Left renal pelvis (tissue), 4 donors: ENCODE results near the gene CCDC3. TPM values are rescaled to one million over a fixed set of nuclear protein-coding genes. Genes with fewer than 3 reads are reported as not detected.

Experiments
- DNase-seq, 4 donors: peaks; one replicate each; pipeline ENCODE4 v3.0.0-alpha.2; 2013; ENCODE audit warnings: low read depth in 4 of 4, low spot score in 3 of 4
- polyA plus RNA-seq, 4 donors: library from polyadenylated mRNA; unstranded; fragments of 120-200 nt; gene quantifications; one replicate each; pipeline ENCODE4 v1.2.1, GENCODE V29; 2013; ENCODE audit not compliant: insufficient read length in 4 of 4

CCDC3 gene
- polyA plus RNA-seq, 4 donors, result 12.6 to 14.8 (median 13.6) TPM

DNA sequence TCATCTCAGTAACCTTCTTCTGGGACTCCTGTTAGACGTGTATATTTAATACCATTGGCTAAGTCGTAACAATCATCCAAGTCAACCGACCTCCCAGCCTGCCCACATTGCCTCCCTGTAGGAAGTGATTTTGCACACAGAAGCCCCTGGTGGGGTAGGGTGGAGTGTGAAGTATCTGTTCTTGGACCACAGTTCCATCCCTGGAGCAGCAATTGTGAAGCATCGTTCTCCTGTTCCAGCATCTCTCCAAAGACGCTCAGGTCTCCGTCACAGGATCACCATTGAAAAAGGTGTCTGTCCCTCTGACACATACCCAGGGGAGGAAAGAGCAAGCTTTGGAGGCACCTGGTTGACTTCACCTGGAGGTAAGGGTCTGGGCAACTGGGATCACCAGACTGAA lies 72.9 kb downstream of the CCDC3 start:
- no peak for DNase-seq

GRCh38 chr10:12927896-12928295 lies 73.6 kb downstream of the CCDC3 start:
- DNase-seq, result no peak

GRCh38 chr10:12925845-12926244 lies 75.7 kb downstream of the CCDC3 start:
- no peak for DNase-seq

GRCh38 chr10:12924911-12925310 lies 76.6 kb downstream of the CCDC3 start:
- DNase-seq, result no peak

- DNase-seq, result no peak
These were observed 79.2 kb downstream of the CCDC3 start for GRCh38 chr10:12922117-12922900.

DNA sequence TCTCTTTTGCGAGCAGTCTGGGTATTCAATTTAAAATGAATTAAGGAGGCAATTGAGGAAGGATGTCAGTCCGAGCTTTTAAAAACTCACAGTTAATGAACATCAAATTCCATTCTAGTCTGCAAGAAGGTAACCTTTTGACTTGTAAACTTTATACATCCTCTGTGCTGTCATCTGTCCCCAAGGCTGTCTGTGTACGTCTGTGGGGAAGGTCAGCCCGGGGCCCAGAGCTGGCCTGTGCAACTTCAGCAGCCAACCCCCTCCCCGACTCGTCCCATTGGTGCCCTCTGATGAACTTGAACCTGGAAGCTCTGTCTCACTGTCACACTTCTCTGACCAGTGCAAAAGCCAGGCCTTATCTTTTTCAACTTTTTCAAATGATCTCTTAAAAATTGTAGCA lies 80.3 kb downstream of the CCDC3 start:
- no peak for DNase-seq

GRCh38 chr10:12919574-12919973 lies 81.9 kb downstream of the CCDC3 start:
- DNase-seq, result no peak

- no peak for DNase-seq
These were observed 84.9 kb downstream of the CCDC3 start for GRCh38 chr10:12916587-12916986.

- DNase-seq, result no peak
These were observed 85.8 kb downstream of the CCDC3 start for GRCh38 chr10:12915637-12916168.

- DNase-seq, result no peak
These were observed 87.4 kb downstream of the CCDC3 start for GRCh38 chr10:12914111-12914510.

GRCh38 chr10:12911795-12912194 lies 89.7 kb downstream of the CCDC3 start:
- DNase-seq, result no peak

DNA sequence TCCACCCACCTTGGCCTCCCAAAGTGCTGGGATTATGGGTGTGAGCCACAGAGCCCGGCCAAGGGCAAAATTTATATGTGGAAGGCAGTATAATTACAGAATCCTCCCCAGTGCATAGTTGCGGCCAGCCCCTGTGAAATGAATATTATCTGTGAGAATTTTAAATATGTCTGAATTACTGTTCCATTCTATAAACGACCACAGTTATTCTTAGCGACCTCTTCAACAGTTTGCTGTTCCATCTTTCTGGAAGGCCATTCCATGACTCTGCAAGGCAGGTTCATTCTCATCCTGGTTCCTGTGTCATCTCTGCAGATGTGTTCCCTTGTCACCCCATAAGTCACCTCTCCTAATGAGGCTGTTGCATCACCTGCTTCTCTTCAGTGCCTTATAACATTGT lies 90.7 kb downstream of the CCDC3 start:
- no peak for DNase-seq

DNA sequence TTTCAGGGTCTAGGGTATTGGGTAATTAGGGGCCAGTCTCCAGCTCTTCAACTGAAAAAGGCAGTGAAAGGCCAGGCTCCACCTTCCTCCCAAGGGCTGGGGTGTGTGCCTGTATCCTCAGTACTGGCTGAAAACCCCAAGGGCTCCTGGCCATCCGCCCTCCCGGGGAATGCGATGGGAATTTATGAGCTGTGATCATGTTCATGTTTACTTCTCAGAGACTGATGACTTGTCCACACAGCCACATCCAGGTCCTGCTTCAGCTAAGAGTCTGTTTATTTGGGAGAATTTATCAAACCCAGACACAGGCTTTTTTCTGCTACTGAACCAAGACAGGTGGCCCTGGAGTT lies 91.7 kb downstream of the CCDC3 start:
- no peak for DNase-seq

DNA sequence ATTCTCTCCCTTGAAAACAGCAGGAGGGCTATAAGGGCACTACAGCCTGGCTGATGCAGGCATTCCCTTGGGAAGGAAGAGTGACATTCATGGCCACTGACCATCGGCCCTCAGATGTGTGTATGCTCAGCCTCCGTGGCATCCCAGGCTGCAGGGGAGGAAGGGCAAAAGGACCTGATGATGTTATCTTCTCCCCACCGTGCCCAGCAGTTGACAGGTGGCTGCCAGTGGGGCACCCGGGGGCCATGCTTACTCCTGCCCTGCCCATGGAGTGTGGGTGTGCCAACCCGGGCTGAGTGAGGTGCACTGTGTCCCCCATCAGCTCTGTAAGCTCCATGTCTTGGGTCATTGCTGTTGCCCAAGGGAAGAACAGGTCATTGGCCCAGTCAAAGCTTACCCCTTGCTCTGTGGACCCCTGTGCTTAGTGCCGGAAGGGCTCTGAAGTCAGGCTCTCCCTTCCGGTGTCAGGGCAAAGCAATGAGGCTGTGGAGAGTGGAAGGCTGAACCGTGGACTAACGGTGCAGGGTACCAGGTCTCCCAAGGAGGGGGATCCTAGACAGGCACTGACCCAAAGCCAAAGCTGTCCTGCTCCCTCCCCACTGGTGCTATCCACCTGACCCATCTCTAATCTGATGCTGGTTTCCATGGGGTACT lies 92.2 kb downstream of the CCDC3 start:
- DNase-seq, result no peak

DNA sequence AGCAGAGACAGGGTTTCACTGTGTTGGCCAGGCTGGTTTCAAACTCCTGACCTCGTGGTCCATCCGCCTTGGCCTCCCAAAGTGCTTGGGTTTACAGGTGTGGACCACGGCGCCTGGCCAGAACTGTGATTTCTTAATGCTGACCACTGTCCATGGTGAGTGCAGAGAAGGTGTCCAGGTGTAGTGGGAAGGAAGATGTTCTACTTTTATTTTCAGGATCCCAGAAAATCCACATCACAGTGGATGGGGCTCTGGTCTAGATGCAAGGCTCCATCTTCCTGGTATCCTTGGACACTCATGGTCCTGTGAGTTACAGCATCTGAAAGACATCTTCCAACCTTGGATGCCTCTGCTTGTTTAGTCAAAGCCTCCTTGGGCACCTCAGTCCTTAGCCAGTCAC lies 92.7 kb downstream of the CCDC3 start:
- DNase-seq, result no peak

- DNase-seq, result no peak
These were observed 93.9 kb downstream of the CCDC3 start for GRCh38 chr10:12907656-12908055.

- DNase-seq, result no peak
These were observed 95.4 kb downstream of the CCDC3 start for GRCh38 chr10:12906051-12906541.

DNA sequence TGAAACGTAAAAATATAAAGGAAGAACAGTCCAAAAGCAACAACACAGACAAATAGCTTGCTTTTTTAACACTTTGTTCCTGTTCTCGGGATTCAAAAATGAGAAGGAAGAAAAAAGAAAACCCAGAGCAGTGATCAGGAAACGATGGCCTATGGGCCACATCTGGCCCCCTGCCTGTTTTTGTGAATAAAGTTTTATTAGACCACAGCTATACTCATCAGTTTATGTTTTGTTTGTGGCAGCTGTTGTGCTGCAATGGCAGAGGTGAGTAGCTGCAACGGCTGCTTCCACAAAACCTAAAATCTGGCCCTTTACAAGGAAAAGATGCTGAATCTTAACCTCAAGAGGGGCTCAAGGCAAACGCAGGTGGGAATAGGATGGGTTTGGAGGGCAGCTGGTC lies 96.4 kb downstream of the CCDC3 start:
- DNase-seq, result no peak

GRCh38 chr10:12902851-12903358 lies 98.6 kb downstream of the CCDC3 start:
- no peak for DNase-seq

GRCh38 chr10:12902135-12902572 lies 99.4 kb downstream of the CCDC3 start:
- peak; percentile 51 to 61 (median 56) for DNase-seq

DNA sequence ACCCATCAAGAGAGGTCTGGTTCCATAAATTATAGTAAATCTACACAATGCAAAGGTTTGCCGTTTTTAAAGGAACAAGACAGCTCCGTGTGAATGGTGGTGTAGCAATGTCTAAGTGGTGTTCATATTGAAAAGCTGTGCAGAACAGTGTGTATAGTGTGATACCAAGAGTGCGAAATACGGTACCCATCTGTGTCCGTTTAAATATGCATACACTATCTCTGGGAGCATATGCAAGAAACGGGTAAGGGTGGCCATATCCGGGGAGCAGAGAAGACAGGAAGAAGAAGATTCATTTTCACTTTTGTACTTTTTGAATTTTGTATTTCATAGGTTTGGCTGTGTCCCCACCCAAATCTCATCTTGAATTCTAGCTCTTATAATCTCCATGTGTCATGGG lies 102.0 kb downstream of the CCDC3 start:
- no peak for DNase-seq

DNA sequence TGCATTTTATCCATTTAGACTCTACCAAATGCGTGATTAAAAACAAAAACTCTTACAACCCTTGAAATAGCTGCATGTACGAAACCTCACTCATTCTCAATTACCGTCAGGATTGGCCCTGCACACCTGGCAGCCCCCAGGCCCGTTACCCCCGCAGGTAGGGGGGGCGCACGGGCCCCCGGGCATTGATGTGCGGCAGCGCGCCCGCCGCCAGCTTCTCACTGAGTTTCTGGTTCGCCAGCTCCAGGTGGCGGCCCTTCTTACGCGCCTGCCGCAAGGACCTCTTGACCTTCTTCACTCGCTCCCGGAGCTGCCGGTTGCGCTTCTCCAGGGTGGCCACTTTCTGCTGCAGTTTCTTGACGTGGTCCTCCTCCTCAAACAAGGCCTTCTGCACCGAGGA lies 103.2 kb downstream of the CCDC3 start:
- DNase-seq, result no peak
